Panc1 (cell line): Measurements from ENCODE around the gene WDR59. TPM values are rescaled to one million over a fixed set of nuclear protein-coding genes. Genes with fewer than 3 reads are reported as not detected.

Source experiments
- ATAC-seq: fragments of 200-7000 bp; cut with Tn5 transposase; 2 replicates; pipeline ENCODE4 v1.9.1; 2020; ENCODE audit warnings: mild to moderate bottlenecking, moderate library complexity
- BruUV-seq: library from RNA; stranded (reverse); fragments of 400-500 nt; replicated peaks from 2 replicates; lab custom pipeline; 2021; lab: Mats Ljungman, UMichigan
- CTCF ChIA-PET: fragments of 300-600 bp; sonication (Branson Sonifier 250); formaldehyde crosslinking; loops from one replicate; lab custom pipeline; 2022; ENCODE audit warnings: antibody characterized with exemption; lab: Charles Lee
- POLR2A ChIA-PET: fragments of 300-600 bp; sonication (Branson Sonifier 250); formaldehyde crosslinking; loops from one replicate; lab custom pipeline; 2022; ENCODE audit warnings: antibody characterized with exemption; lab: Charles Lee
- DNase-seq: peaks from one replicate; pipeline ENCODE4 v3.0.0-alpha.2; 2010; ENCODE audit warnings: low read depth, low spot score
- H3K27ac ChIP-seq: 2 replicates; pipeline ENCODE4 v1.5.1; 2011; ENCODE audit warnings: mild to moderate bottlenecking, low read length, inconsistent platforms
- H3K27me3 ChIP-seq: fragments of 200-500 bp; sonication (Bioruptor generic); 2 replicates; pipeline ENCODE4 v1.6.0; 2014; ENCODE audit warnings: low read length, inconsistent platforms; ENCODE audit not compliant: control insufficient read depth, insufficient read depth
- H3K36me3 ChIP-seq: fragments of 200-500 bp; sonication (Bioruptor generic); 2 replicates; pipeline ENCODE4 v1.5.1; 2014; ENCODE audit warnings: inconsistent platforms, mild to moderate bottlenecking, low read length, moderate library complexity; ENCODE audit not compliant: control insufficient read depth, insufficient read depth
- H3K4me1 ChIP-seq: 2 replicates; pipeline ENCODE4 v1.5.1; 2011; ENCODE audit warnings: inconsistent platforms, mild to moderate bottlenecking, low read length, moderate library complexity; ENCODE audit not compliant: control insufficient read depth, insufficient read depth
- H3K4me3 ChIP-seq, 2 experiments: 2 replicates each; pipeline ENCODE4 v1.5.1; 2011 to 2012; ENCODE audit warnings: low read depth in 2 of 2, low read length in 2 of 2, mild to moderate bottlenecking in 2 of 2, inconsistent platforms in 1 of 2, moderate library complexity in 1 of 2
- H3K9me3 ChIP-seq: fragments of 200-500 bp; sonication (Bioruptor generic); 2 replicates; pipeline ENCODE4 v1.5.1; 2014; ENCODE audit warnings: low read depth, mild to moderate bottlenecking, inconsistent platforms, low read length, moderate library complexity; ENCODE audit not compliant: control insufficient read depth, insufficient read depth
- CTCF ChIP-seq: fragments of 450-650 bp; IDR thresholded peaks from 2 replicates; pipeline ENCODE4 v1.5.1; 2017; ENCODE audit warnings: mild to moderate bottlenecking
- POLR2AphosphoS5 ChIP-seq: IDR thresholded peaks from 2 replicates; pipeline ENCODE4 v1.6.1; 2012; ENCODE audit warnings: mild to moderate bottlenecking, low read depth, low read length, moderate library complexity
- SIN3A ChIP-seq: IDR thresholded peaks from 2 replicates; pipeline ENCODE4 v1.6.1; 2012; ENCODE audit warnings: low read depth, mild to moderate bottlenecking, low read length, moderate library complexity, borderline replicate concordance; ENCODE audit not compliant: insufficient read depth
- TCF7L2 ChIP-seq: IDR thresholded peaks from 2 replicates; pipeline ENCODE4 v1.6.1; 2011; ENCODE audit warnings: mild to moderate bottlenecking, low read depth, low read length, inconsistent platforms
- in situ Hi-C: cut with HindIII; loops from 2 replicates; pipeline ENCODE4 v1.10.0; 2016; ENCODE audit warnings: low sequenced_read_pairs, low pct_unique_long_range_greater_than_20kb
- intact Hi-C: fragments of 100-400 bp; cut with micrococcal nuclease; formaldehyde crosslinking; loops from one replicate; pipeline ENCODE4 v1.10.0; 2022; ENCODE audit not compliant: unreplicated experiment
- total RNA-seq: library from RNA; stranded (reverse); gene quantifications from one replicate; pipeline ENCODE4 v1.2.1, GENCODE V29; 2021; ENCODE audit not compliant: unreplicated experiment
- TF ChIP-seq, protein P1 (sequence below), 2 experiments: IDR thresholded peaks; 2 replicates each; pipeline ENCODE4 v1.6.1; 2011 to 2012; ENCODE audit warnings: low read depth in 2 of 2, control low read depth in 1 of 2, low read length in 1 of 2, mild to moderate bottlenecking in 1 of 2, moderate library complexity in 1 of 2; ENCODE audit not compliant: insufficient read depth in 1 of 2

WDR59 gene
- total RNA-seq, 1 experiment from 2014 or later = 58.7 TPM

- intact Hi-C loops (no loop called here), in situ Hi-C loops (no loop called here)
- DNase-seq (no peak), ATAC-seq (no peak)
- no peak overlapping the region for H3K27ac ChIP-seq
- peaks cover 6% of the 10 kb centered on the region; the same call in 1 of the 2 replicates for H3K36me3 ChIP-seq
- no peaks in the 10 kb centered on the region for H3K27me3 ChIP-seq
- no peaks in the 10 kb centered on the region for H3K9me3 ChIP-seq
- TF ChIP-seq SIN3A = no peak
- TF ChIP-seq, protein P1, sequence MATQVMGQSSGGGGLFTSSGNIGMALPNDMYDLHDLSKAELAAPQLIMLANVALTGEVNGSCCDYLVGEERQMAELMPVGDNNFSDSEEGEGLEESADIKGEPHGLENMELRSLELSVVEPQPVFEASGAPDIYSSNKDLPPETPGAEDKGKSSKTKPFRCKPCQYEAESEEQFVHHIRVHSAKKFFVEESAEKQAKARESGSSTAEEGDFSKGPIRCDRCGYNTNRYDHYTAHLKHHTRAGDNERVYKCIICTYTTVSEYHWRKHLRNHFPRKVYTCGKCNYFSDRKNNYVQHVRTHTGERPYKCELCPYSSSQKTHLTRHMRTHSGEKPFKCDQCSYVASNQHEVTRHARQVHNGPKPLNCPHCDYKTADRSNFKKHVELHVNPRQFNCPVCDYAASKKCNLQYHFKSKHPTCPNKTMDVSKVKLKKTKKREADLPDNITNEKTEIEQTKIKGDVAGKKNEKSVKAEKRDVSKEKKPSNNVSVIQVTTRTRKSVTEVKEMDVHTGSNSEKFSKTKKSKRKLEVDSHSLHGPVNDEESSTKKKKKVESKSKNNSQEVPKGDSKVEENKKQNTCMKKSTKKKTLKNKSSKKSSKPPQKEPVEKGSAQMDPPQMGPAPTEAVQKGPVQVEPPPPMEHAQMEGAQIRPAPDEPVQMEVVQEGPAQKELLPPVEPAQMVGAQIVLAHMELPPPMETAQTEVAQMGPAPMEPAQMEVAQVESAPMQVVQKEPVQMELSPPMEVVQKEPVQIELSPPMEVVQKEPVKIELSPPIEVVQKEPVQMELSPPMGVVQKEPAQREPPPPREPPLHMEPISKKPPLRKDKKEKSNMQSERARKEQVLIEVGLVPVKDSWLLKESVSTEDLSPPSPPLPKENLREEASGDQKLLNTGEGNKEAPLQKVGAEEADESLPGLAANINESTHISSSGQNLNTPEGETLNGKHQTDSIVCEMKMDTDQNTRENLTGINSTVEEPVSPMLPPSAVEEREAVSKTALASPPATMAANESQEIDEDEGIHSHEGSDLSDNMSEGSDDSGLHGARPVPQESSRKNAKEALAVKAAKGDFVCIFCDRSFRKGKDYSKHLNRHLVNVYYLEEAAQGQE (IDR thresholded peaks at IDR 0.05; ENCODE audit: insufficient read depth in 1 of 2, low read depth in 2 of 2, low read length in 1 of 2) = no peak
- TF ChIP-seq CTCF = no peak
- TF ChIP-seq TCF7L2 = no peak
- no peak for TF ChIP-seq POLR2AphosphoS5
- ChIA-PET POLR2A (no interaction called here), CTCF (no interaction called here)
- no peak overlapping the region for H3K4me3 ChIP-seq
- no peaks in the 10 kb centered on the region for H3K4me1 ChIP-seq
- TSS peak; percentile 30 for BruUV-seq
Measured at GRCh38 chr16:74888888-74889287, 96.0 kb downstream of the WDR59 start.

DNA sequence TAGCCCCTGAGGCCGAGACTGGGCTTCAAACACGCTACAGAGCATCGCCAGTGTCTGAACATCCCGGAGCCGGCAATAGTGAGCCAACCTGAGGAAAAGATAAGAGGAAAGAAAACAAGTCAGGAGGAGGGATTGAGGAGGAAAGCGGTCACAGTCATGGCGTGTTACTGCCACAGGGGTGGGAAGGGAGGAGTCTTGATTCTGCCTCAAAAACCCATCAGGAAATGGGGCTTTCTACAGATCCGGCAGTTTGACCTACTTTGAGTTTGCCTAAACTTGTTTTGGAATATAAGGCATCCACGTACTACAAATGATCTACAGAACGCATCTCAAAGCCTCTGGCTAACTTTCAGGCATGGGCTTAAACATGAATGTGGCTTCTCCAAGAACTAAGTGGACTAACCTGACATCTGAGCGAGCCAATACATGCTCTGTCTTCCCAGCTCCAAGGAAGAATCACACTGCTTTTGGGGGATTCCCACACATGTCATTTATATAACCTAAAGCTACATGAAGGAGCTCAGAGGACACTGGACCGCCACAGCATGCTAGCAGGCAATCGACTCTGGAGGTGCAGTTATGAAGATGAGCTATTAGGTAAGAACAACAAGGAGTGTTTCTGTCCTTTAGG lies 96.6 kb downstream of the WDR59 start:
- in situ Hi-C loops = no loop called here

More for the DNA sequence above, 96.6 kb downstream of the WDR59 start:
- H3K36me3 ChIP-seq = peaks cover 6% of the 10 kb centered on the region; the same call in 1 of the 2 replicates
- DNase-seq = no peak
- H3K27ac ChIP-seq = no peak overlapping the region
- no peaks in the 10 kb centered on the region for H3K4me1 ChIP-seq
- H3K27me3 ChIP-seq = no peaks in the 10 kb centered on the region
- ATAC-seq = no peak
- BruUV-seq = no TSS peak
- intact Hi-C loops = no loop called here
- CTCF ChIA-PET = no interaction called here
- no peak overlapping the region for H3K4me3 ChIP-seq
- POLR2A ChIA-PET = no interaction called here
- H3K9me3 ChIP-seq = no peaks in the 10 kb centered on the region
- TF ChIP-seq TCF7L2 = no peak
- TF ChIP-seq, protein P1 (IDR thresholded peaks at IDR 0.05; ENCODE audit: insufficient read depth in 1 of 2, low read depth in 2 of 2, low read length in 1 of 2) = no peak
- no peak for TF ChIP-seq CTCF
- TF ChIP-seq SIN3A = no peak
- TF ChIP-seq POLR2AphosphoS5 = no peak
